Left ventricle myocardium inferior (tissue), 1 donor: ENCODE data around the gene SERHL2. TPM values are rescaled to one million over a fixed set of nuclear protein-coding genes. Genes with fewer than 3 reads are reported as not detected.
A peak's percentile ranks its signal among the peaks of the same experiment; 100 is the strongest.
"Not testable (repeated sequence)": the region's sequence is repeated elsewhere in the genome, so short reads cannot be mapped to it uniquely, and the experiment has no call there.

ENCODE experiments used
- DNase-seq: peaks from one replicate; pipeline ENCODE4 v3.0.0-alpha.2; 2020
- H3K27ac ChIP-seq: fragments of 200-600 bp; replicated peaks from 2 replicates; pipeline ENCODE4 v1.8.0; 2021
- H3K27me3 ChIP-seq: fragments of 200-600 bp; 2 replicates; pipeline ENCODE4 v1.8.0; 2021; ENCODE audit warnings: low read depth
- H3K36me3 ChIP-seq: fragments of 200-600 bp; 2 replicates; pipeline ENCODE4 v1.8.0; 2021
- H3K4me1 ChIP-seq: fragments of 200-600 bp; 2 replicates; pipeline ENCODE4 v1.8.0; 2021
- H3K4me3 ChIP-seq: fragments of 200-600 bp; 2 replicates; pipeline ENCODE4 v1.8.0; 2021; ENCODE audit warnings: mild to moderate bottlenecking, moderate library complexity
- H3K9me3 ChIP-seq: fragments of 200-600 bp; replicated peaks from 2 replicates; pipeline ENCODE4 v1.8.0; 2021
- intact Hi-C: fragments of 100-400 bp; cut with micrococcal nuclease; formaldehyde crosslinking; loops from one replicate; pipeline ENCODE4 v1.11.0; 2022
- total RNA-seq: library from RNA; stranded (reverse); fragmentation: NEBNext Ultra II Directional; extraction: Animal tissue kit (Norgen Biotek cat#: 25700); gene quantifications from one replicate; pipeline ENCODE4 v1.2.1, GENCODE V29; 2021
- TF ChIP-seq, protein P1 (sequence below): fragments of 200-600 bp; IDR thresholded peaks from 2 replicates; pipeline ENCODE4 v1.8.0; 2021; ENCODE audit warnings: antibody characterized with exemption, mild to moderate bottlenecking, borderline replicate concordance
- donor health status: DM: no; HTN: yes; CAD: no; lungs with severe emphysema.

The SERHL2 gene
- total RNA-seq, 1 donor from 2014 or later, result 3.5 TPM

DNA sequence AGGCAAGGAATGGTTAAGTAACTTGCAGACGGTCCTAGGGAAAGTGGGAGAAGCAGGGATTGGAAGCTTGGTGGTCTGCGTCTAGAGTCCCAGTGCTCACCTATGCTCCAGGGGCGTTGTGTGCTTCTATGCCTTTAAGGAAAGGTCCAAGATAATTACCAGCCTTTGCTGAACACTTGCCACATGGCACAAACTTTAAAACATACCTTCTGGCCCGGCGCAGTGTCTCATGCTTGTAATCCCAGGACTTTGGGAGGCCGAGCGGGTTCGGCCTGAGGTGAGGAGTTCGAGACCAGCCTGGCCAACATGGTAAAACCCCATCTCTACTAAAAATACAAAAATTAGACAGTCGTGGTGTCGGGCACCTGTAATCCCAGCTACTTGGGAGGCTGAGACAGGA is 58.6 kb downstream of the SERHL2 start:
- peak overlapping the region; percentile 94 for H3K4me3 ChIP-seq
- peaks cover 87% of the 10 kb centered on the region for H3K4me1 ChIP-seq
- no peaks in the 10 kb centered on the region for H3K36me3 ChIP-seq
- H3K27ac ChIP-seq, result peak overlapping the region; percentile 98
- DNase-seq, result no peak
- intact Hi-C loops, result no loop called here
- H3K27me3 ChIP-seq, result no peaks in the 10 kb centered on the region
- TF ChIP-seq, protein P1, sequence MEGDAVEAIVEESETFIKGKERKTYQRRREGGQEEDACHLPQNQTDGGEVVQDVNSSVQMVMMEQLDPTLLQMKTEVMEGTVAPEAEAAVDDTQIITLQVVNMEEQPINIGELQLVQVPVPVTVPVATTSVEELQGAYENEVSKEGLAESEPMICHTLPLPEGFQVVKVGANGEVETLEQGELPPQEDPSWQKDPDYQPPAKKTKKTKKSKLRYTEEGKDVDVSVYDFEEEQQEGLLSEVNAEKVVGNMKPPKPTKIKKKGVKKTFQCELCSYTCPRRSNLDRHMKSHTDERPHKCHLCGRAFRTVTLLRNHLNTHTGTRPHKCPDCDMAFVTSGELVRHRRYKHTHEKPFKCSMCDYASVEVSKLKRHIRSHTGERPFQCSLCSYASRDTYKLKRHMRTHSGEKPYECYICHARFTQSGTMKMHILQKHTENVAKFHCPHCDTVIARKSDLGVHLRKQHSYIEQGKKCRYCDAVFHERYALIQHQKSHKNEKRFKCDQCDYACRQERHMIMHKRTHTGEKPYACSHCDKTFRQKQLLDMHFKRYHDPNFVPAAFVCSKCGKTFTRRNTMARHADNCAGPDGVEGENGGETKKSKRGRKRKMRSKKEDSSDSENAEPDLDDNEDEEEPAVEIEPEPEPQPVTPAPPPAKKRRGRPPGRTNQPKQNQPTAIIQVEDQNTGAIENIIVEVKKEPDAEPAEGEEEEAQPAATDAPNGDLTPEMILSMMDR, result no peak
- H3K9me3 ChIP-seq, result no peaks in the 10 kb centered on the region

DNA sequence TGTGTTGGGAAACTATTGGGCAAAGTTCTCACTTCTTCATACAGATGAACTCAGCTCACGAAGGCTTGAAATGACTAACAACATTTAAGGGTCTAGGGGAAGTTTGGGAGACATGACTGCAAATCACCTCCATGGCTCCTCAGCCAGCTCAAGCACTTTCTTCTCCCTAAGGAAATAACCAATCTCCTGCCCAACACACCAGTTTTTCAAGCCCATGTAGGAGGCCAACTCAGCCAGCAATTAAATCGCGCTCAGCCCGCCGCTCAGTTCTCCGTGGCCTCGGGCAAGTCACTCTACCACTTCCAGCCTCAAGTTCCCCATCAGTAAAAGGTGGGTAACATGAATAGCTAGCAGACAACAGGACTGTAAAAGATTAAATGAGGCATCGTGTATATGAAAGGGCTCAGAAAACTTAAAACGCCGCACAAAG is 60.1 kb downstream of the SERHL2 start:
- peak overlapping the region; percentile 94 for H3K4me3 ChIP-seq
- intact Hi-C loops, result no loop called here
- peaks cover 2% of the 10 kb centered on the region for H3K36me3 ChIP-seq
- H3K27me3 ChIP-seq, result no peaks in the 10 kb centered on the region
- DNase-seq, result no peak
- peak overlapping the region; percentile 98 for H3K27ac ChIP-seq
- TF ChIP-seq, protein P1, result no peak
- H3K9me3 ChIP-seq, result no peaks in the 10 kb centered on the region
- peaks cover 77% of the 10 kb centered on the region for H3K4me1 ChIP-seq

DNA sequence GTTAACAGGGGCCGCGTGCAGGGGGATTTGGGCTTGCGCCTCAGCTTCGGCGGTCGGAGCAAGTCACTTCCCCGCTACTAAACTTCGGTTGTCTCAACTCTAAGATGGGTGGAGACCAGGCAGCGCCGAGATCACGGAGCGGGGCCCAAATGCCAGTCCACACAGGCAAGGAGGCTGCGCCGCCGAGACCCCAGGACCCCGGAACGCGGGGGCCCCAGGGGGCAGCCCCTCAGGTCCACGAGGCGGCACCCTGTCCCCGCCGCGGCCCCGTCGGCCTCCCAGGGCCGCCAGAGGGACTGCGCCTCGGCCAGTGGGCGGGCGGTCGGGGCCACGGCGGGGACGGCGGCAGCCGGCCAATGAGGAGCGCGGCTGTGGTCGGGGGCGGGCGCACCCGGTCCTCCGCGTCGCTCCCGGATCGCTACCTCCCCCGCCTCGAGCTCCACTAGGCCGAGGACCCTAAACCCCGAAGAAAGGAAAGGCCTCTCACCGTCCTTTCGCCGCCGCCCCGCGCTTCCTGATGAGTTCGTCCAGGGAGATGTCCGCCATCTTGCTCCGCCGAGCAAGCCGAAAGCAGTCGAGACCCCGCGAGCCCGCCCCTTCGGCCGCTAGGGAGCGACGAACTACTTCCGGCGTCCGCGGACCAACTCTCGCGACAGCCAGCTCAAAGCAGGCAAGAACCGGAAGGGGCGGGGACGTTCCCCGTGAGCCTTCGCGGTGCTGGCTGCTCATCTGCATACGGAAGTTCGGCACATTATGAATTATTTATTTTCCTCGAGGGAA is 60.7 kb downstream of the SERHL2 start, which contains the start of gene POLDIP3:
Gene POLDIP3 (minus strand): TSS at position 572 of the 780 bp plus-strand sequence. CDS start 26 bp downstream, at position 546.
- Histone ChIP-seq H3K27me3 (no peaks in the 10 kb centered on the region), H3K36me3 (peaks cover 8% of the 10 kb centered on the region), H3K4me1 (peaks cover 70% of the 10 kb centered on the region), H3K4me3 (peak within 1 kb of the TSS; percentile 94), H3K27ac (peak within 1 kb of the TSS; percentile 98), H3K9me3 (no peaks in the 10 kb centered on the region)
- TF ChIP-seq, protein P1, result peak; percentile 37
- DNase-seq, result peak; percentile 99
- intact Hi-C loops, result no loop called here

DNA sequence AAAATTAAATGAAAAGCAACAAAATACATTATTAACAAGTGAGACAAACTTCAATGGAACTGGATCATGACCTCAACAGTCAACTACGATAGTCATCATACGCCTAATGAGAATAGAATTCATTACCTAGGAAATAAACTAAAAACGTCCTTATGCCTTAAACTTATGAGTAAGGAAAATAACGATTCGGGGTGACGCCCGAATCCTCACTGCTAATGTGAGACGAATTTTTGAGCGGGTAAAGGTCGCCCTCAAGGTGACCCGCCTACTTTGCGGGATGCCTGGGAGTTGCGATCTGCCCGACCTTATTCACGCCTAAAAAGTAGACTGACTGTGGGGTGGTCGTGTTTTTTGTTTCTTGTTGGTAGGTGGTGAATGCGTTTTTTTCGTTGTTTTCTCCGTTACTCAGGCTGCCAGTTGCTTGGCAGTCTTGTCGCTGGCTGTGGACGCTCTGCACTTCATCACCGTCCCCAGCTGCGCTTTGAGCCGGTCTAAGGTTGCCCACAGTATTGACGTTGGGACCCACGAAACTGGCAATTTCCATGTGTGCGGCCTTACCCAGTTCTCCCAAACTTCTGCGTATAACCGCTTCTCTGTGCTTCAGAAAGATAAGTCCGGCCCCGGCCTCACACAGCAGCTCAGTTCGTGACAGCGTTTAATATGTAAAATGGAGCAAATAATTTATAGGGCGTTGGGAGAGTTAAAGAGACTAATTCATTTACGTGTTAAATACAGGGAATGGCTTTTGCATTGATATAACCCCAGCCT is 61.5 kb downstream of the SERHL2 start:
- H3K9me3 ChIP-seq, result no peaks in the 10 kb centered on the region
- H3K27ac ChIP-seq, result peak overlapping the region; percentile 98
- peak overlapping the region; percentile 94 for H3K4me3 ChIP-seq
- no peaks in the 10 kb centered on the region for H3K27me3 ChIP-seq
- H3K36me3 ChIP-seq, result peaks cover 13% of the 10 kb centered on the region
- intact Hi-C loops, result no loop called here
- TF ChIP-seq, protein P1, result no peak
- H3K4me1 ChIP-seq, result peaks cover 63% of the 10 kb centered on the region
- DNase-seq, result peak; percentile 82

DNA sequence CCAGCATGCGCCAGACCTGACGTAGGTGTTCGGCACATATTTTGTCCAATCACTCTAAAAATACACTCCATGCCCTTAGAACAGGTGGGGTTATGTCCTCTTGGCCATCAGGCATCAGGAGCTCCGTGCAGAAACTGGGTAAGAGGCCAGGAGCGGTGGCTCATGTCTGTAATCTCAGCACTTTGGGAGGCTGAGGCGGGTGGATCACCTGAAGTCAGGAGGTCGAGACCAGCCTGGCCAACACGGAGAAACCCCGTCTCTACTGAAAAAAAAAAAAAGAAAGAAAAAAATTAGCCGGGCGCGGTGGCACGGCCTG is 62.1 kb downstream of the SERHL2 start:
- Histone ChIP-seq H3K27ac (peak overlapping the region; percentile 98), H3K4me3 (peak overlapping the region; percentile 94), H3K4me1 (peaks cover 57% of the 10 kb centered on the region), H3K36me3 (peaks cover 13% of the 10 kb centered on the region)
- DNase-seq, intact Hi-C loops, H3K27me3 ChIP-seq, H3K9me3 ChIP-seq: not testable (repeated sequence)
